Endodermal cell (in vitro differentiated cells): ENCODE measurements around the gene MYCBP2. TPM values are rescaled to one million over a fixed set of nuclear protein-coding genes. Genes with fewer than 3 reads are reported as not detected.

Source experiments
- DNase-seq: peaks from one replicate; pipeline ENCODE4 v3.0.0-alpha.2; 2017
- H3K27ac ChIP-seq: 2 replicates; pipeline ENCODE4 v1.5.1; 2013; ENCODE audit warnings: mild to moderate bottlenecking, low read depth, low read length, moderate library complexity
- H3K27me3 ChIP-seq: 2 replicates; pipeline ENCODE4 v1.6.1; 2013; ENCODE audit warnings: mild to moderate bottlenecking, low read length, moderate library complexity; ENCODE audit not compliant: insufficient read depth, control insufficient read depth, poor library complexity, severe bottlenecking
- H3K36me3 ChIP-seq: 2 replicates; pipeline ENCODE4 v1.7.0; 2013; ENCODE audit warnings: mild to moderate bottlenecking, low read length, moderate library complexity; ENCODE audit not compliant: control insufficient read depth, insufficient read depth
- H3K4me1 ChIP-seq: one replicate; pipeline ENCODE4 v1.7.0; 2013; ENCODE audit warnings: low read length; ENCODE audit not compliant: control insufficient read depth, insufficient read depth
- H3K4me3 ChIP-seq: 2 replicates; pipeline ENCODE4 v1.5.1; 2013; ENCODE audit warnings: mild to moderate bottlenecking, low read length, moderate library complexity
- H3K9ac ChIP-seq: 2 replicates; pipeline ENCODE4 v1.6.1; 2013; ENCODE audit warnings: mild to moderate bottlenecking, low read length, moderate library complexity; ENCODE audit not compliant: poor library complexity, severe bottlenecking; ENCODE audit errors: extremely low read depth
- H3K9me3 ChIP-seq: 2 replicates; pipeline ENCODE4 v1.6.1; 2013; ENCODE audit warnings: mild to moderate bottlenecking, low read length, moderate library complexity; ENCODE audit not compliant: control insufficient read depth
- H3K27ac Mint-ChIP-seq: 2 replicates; pipeline ENCODE4 v1.8.0; 2020; ENCODE audit warnings: mixed read lengths
- H3K27me3 Mint-ChIP-seq: 2 replicates; pipeline ENCODE4 v1.8.0; 2021; ENCODE audit warnings: mild to moderate bottlenecking, mixed read lengths; ENCODE audit not compliant: insufficient read depth
- H3K36me3 Mint-ChIP-seq: 2 replicates; pipeline ENCODE4 v1.8.0; 2020; ENCODE audit warnings: low read depth, mixed read lengths
- H3K4me1 Mint-ChIP-seq: 2 replicates; pipeline ENCODE4 v1.8.0; 2020; ENCODE audit warnings: mixed read lengths
- H3K4me3 Mint-ChIP-seq: 2 replicates; pipeline ENCODE4 v1.8.0; 2020; ENCODE audit warnings: mild to moderate bottlenecking, moderate library complexity, mixed read lengths
- H3K9me3 Mint-ChIP-seq: 2 replicates; pipeline ENCODE4 v1.8.0; 2020; ENCODE audit warnings: mild to moderate bottlenecking, mixed read lengths
- WGBS, 2 experiments: methylation state at CpG; one replicate each; pipeline versions ENCODE4 v1.1.5 to v1.1.7; 2013; ENCODE audit warnings: missing lambda C conversion rate in 2 of 2, mixed read lengths in 1 of 2; ENCODE audit not compliant: insufficient coverage in 1 of 2, insufficient read length in 1 of 2; 5-methylcytosine and 5-hydroxymethylcytosine counted together
- total RNA-seq, 2 donors: library from RNA; stranded (reverse); fragmentation: NEBNext Ultra II Directional in 1 of 2; extraction: Animal tissue kit (Norgen Biotek cat#: 25700) in 1 of 2; gene quantifications; 2 replicates in 1 of 2; 3 replicates in 1 of 2; pipeline ENCODE4 v1.2.1, GENCODE V29; 2021
- TF ChIP-seq, protein P1 (sequence below): fragments of 200-600 bp; sonication (generic); conservative IDR thresholded peaks from 2 replicates; pipeline ENCODE4 v1.5.0; 2021; ENCODE audit warnings: antibody characterized with exemption, mild to moderate bottlenecking

Gene MYCBP2
- total RNA-seq, 2 donors from 2014 or later = 32.5 to 32.9 TPM

DNA sequence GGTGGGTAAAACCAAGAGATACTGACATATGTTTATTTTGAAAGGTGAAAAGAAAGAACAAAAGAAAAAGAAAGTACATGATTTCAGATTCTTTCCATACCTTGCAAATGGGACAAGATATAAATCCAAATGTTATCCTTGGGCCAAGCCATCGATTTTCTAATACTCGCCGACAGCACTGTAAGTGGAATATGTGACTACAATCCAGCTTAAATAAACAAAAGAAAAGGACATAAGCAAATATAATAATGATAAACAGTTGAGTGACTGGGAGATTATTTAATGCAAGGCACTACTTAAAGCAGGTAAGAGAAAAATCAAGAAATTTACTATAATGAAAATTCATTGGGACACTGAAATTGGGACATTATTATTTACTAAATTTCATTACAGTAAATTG, 270.0 kb downstream of the MYCBP2 start:
- no peaks in the 10 kb centered on the region for H3K27me3 ChIP-seq
- peaks cover 23% of the 10 kb centered on the region for H3K36me3 Mint-ChIP-seq
- TF ChIP-seq, protein P1, sequence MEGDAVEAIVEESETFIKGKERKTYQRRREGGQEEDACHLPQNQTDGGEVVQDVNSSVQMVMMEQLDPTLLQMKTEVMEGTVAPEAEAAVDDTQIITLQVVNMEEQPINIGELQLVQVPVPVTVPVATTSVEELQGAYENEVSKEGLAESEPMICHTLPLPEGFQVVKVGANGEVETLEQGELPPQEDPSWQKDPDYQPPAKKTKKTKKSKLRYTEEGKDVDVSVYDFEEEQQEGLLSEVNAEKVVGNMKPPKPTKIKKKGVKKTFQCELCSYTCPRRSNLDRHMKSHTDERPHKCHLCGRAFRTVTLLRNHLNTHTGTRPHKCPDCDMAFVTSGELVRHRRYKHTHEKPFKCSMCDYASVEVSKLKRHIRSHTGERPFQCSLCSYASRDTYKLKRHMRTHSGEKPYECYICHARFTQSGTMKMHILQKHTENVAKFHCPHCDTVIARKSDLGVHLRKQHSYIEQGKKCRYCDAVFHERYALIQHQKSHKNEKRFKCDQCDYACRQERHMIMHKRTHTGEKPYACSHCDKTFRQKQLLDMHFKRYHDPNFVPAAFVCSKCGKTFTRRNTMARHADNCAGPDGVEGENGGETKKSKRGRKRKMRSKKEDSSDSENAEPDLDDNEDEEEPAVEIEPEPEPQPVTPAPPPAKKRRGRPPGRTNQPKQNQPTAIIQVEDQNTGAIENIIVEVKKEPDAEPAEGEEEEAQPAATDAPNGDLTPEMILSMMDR = no peak

DNA sequence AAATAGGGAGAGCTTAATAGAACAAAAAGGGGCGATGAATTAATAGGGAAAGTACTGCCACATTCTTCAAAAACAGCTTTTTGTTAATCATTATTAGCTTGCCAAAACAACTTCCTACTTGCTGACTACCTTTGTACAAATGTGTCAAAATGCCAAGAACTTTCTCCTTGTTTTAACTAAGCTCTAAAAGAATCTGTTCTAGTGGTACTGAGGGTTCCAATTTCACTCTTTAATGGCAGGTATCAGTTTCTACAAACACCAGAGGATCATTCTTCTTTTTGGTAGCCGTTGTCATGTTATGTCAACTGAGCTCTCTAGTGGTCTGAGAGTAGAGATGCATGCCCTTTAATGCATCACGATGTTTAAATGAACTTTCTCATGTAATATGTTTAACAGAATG, 270.5 kb downstream of the MYCBP2 start:
- Mint-ChIP-seq H3K27me3 (no peaks in the 10 kb centered on the region), H3K9me3 (no peaks in the 10 kb centered on the region), H3K4me3 (no peak overlapping the region), H3K4me1 (no peaks in the 10 kb centered on the region), H3K27ac (no peak overlapping the region), H3K36me3 (peaks cover 24% of the 10 kb centered on the region)
- Histone ChIP-seq H3K27me3 (no peaks in the 10 kb centered on the region), H3K27ac (no peak overlapping the region), H3K36me3 (peaks cover 11% of the 10 kb centered on the region), H3K4me1 (no peaks in the 10 kb centered on the region), H3K4me3 (no peak overlapping the region), H3K9me3 (no peaks in the 10 kb centered on the region), H3K9ac (no peak overlapping the region)
- TF ChIP-seq, protein P1 = peak; percentile 41
- WGBS, 2 experiments = 94 to 100% methylated on average over 1 to 3 of the region's 3 CpGs
- no peak for DNase-seq

More for the DNA sequence above, 270.0 kb downstream of the MYCBP2 start:
- H3K27ac Mint-ChIP-seq = no peak overlapping the region
- no peaks in the 10 kb centered on the region for H3K4me1 Mint-ChIP-seq
- no peaks in the 10 kb centered on the region for H3K9me3 ChIP-seq
- no peak for DNase-seq
- no peaks in the 10 kb centered on the region for H3K27me3 Mint-ChIP-seq
- no peak overlapping the region for H3K4me3 Mint-ChIP-seq
- H3K4me1 ChIP-seq = no peaks in the 10 kb centered on the region
- WGBS, 2 experiments = 85% methylated on average over 3 of the region's 3 CpGs; no CpG with 5 or more reads in 1 of the 2 experiments
- no peak overlapping the region for H3K27ac ChIP-seq
- H3K4me3 ChIP-seq = no peak overlapping the region
- peaks cover 11% of the 10 kb centered on the region for H3K36me3 ChIP-seq
- no peaks in the 10 kb centered on the region for H3K9me3 Mint-ChIP-seq
- no peak overlapping the region for H3K9ac ChIP-seq

DNA sequence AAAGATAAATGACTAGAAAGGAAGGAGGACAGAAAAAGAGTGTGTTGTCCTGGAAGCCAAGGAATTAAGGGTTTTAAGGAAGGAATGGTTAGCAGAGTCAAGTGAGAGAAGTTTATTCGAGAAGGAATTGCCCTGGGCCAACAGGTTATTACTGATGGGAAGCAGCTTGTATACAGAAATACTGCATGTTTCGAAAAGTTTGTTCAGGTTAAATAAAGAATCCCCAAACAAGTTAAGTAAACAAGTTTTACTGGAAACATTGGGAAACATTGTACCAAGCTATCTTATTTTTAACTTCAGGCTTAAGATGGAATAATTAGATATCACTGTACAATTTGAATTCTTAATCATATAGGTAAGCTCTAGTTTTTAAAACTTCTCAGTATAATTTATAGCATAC, 271.7 kb downstream of the MYCBP2 start:
- H3K27ac Mint-ChIP-seq = no peak overlapping the region

More for the DNA sequence above, 271.7 kb downstream of the MYCBP2 start:
- H3K27me3 Mint-ChIP-seq = no peaks in the 10 kb centered on the region
- no peak overlapping the region for H3K4me3 Mint-ChIP-seq
- H3K9me3 Mint-ChIP-seq = no peaks in the 10 kb centered on the region
- H3K9ac ChIP-seq = no peak overlapping the region
- no peaks in the 10 kb centered on the region for H3K4me1 ChIP-seq
- H3K27ac ChIP-seq = no peak overlapping the region
- peaks cover 32% of the 10 kb centered on the region for H3K36me3 Mint-ChIP-seq
- peaks cover 11% of the 10 kb centered on the region for H3K36me3 ChIP-seq
- peaks cover 5% of the 10 kb centered on the region for H3K4me1 Mint-ChIP-seq
- H3K27me3 ChIP-seq = no peaks in the 10 kb centered on the region
- TF ChIP-seq, protein P1 = no peak
- 93 to 98% methylated on average over 2 of the region's 2 CpGs for WGBS, 2 experiments
- H3K4me3 ChIP-seq = no peak overlapping the region
- no peak for DNase-seq
- H3K9me3 ChIP-seq = no peaks in the 10 kb centered on the region
